Endodermal cell (in vitro differentiated cells): Measurements from ENCODE around the gene RNF40. TPM values are rescaled to one million over a fixed set of nuclear protein-coding genes. Genes with fewer than 3 reads are reported as not detected.

Experiments
- DNase-seq: peaks from one replicate; pipeline ENCODE4 v3.0.0-alpha.2; 2017
- H3K27ac ChIP-seq: 2 replicates; pipeline ENCODE4 v1.5.1; 2013; ENCODE audit warnings: mild to moderate bottlenecking, low read depth, low read length, moderate library complexity
- H3K27me3 ChIP-seq: 2 replicates; pipeline ENCODE4 v1.6.1; 2013; ENCODE audit warnings: mild to moderate bottlenecking, low read length, moderate library complexity; ENCODE audit not compliant: insufficient read depth, control insufficient read depth, poor library complexity, severe bottlenecking
- H3K36me3 ChIP-seq: 2 replicates; pipeline ENCODE4 v1.7.0; 2013; ENCODE audit warnings: mild to moderate bottlenecking, low read length, moderate library complexity; ENCODE audit not compliant: control insufficient read depth, insufficient read depth
- H3K4me1 ChIP-seq: one replicate; pipeline ENCODE4 v1.7.0; 2013; ENCODE audit warnings: low read length; ENCODE audit not compliant: control insufficient read depth, insufficient read depth
- H3K4me3 ChIP-seq: 2 replicates; pipeline ENCODE4 v1.5.1; 2013; ENCODE audit warnings: mild to moderate bottlenecking, low read length, moderate library complexity
- H3K9ac ChIP-seq: 2 replicates; pipeline ENCODE4 v1.6.1; 2013; ENCODE audit warnings: mild to moderate bottlenecking, low read length, moderate library complexity; ENCODE audit not compliant: poor library complexity, severe bottlenecking; ENCODE audit errors: extremely low read depth
- H3K9me3 ChIP-seq: 2 replicates; pipeline ENCODE4 v1.6.1; 2013; ENCODE audit warnings: mild to moderate bottlenecking, low read length, moderate library complexity; ENCODE audit not compliant: control insufficient read depth
- H3K27ac Mint-ChIP-seq: 2 replicates; pipeline ENCODE4 v1.8.0; 2020; ENCODE audit warnings: mixed read lengths
- H3K27me3 Mint-ChIP-seq: 2 replicates; pipeline ENCODE4 v1.8.0; 2021; ENCODE audit warnings: mild to moderate bottlenecking, mixed read lengths; ENCODE audit not compliant: insufficient read depth
- H3K36me3 Mint-ChIP-seq: 2 replicates; pipeline ENCODE4 v1.8.0; 2020; ENCODE audit warnings: low read depth, mixed read lengths
- H3K4me1 Mint-ChIP-seq: 2 replicates; pipeline ENCODE4 v1.8.0; 2020; ENCODE audit warnings: mixed read lengths
- H3K4me3 Mint-ChIP-seq: 2 replicates; pipeline ENCODE4 v1.8.0; 2020; ENCODE audit warnings: mild to moderate bottlenecking, moderate library complexity, mixed read lengths
- H3K9me3 Mint-ChIP-seq: 2 replicates; pipeline ENCODE4 v1.8.0; 2020; ENCODE audit warnings: mild to moderate bottlenecking, mixed read lengths
- WGBS, 2 experiments: methylation state at CpG; one replicate each; pipeline versions ENCODE4 v1.1.5 to v1.1.7; 2013; ENCODE audit warnings: missing lambda C conversion rate in 2 of 2, mixed read lengths in 1 of 2; ENCODE audit not compliant: insufficient coverage in 1 of 2, insufficient read length in 1 of 2; 5-methylcytosine and 5-hydroxymethylcytosine counted together
- total RNA-seq, 2 donors: library from RNA; stranded (reverse); fragmentation: NEBNext Ultra II Directional in 1 of 2; extraction: Animal tissue kit (Norgen Biotek cat#: 25700) in 1 of 2; gene quantifications; 2 replicates in 1 of 2; 3 replicates in 1 of 2; pipeline ENCODE4 v1.2.1, GENCODE V29; 2021
- TF ChIP-seq, protein P1 (sequence below): fragments of 200-600 bp; sonication (generic); conservative IDR thresholded peaks from 2 replicates; pipeline ENCODE4 v1.5.0; 2021; ENCODE audit warnings: antibody characterized with exemption, mild to moderate bottlenecking

The RNF40 gene
- total RNA-seq, 2 donors from 2014 or later: 88.4 to 95.8 TPM

DNA sequence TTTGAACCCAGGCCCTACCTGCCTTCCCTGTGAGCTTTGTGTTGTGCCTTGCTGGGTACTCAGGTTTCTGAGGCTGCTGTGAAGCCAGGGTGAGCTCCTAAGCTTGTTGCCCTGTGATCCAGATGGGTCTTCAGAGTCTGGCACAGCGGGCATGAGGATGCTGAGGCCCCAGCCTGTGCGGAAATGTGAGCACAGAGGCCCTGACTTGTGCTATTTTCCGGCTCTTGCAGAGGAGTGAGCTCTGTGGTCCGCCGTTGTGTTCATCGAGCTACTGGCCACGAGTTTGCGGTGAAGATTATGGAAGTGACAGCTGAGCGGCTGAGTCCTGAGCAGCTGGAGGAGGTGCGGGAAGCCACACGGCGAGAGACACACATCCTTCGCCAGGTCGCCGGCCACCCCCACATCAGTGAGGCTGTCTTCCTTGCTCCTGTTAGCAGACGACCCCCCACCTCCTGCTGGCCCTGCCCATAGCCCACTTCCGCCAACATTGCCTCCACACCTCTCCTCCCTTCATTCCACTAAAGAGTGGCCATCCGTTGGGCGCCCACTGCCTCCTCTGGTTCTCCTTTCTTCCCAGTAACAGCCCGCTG, 11.2 kb upstream of the RNF40 start:
- Mint-ChIP-seq H3K4me1 (peaks cover 5% of the 10 kb centered on the region), H3K27me3 (no peaks in the 10 kb centered on the region), H3K9me3 (no peaks in the 10 kb centered on the region), H3K27ac (no peak overlapping the region), H3K4me3 (peak overlapping the region; percentile 86), H3K36me3 (peaks cover 40% of the 10 kb centered on the region)
- Histone ChIP-seq H3K9ac (no peak overlapping the region), H3K36me3 (peaks cover 58% of the 10 kb centered on the region), H3K4me3 (no peak overlapping the region), H3K9me3 (no peaks in the 10 kb centered on the region), H3K27ac (no peak overlapping the region), H3K4me1 (no peaks in the 10 kb centered on the region), H3K27me3 (no peaks in the 10 kb centered on the region)
- TF ChIP-seq, protein P1, sequence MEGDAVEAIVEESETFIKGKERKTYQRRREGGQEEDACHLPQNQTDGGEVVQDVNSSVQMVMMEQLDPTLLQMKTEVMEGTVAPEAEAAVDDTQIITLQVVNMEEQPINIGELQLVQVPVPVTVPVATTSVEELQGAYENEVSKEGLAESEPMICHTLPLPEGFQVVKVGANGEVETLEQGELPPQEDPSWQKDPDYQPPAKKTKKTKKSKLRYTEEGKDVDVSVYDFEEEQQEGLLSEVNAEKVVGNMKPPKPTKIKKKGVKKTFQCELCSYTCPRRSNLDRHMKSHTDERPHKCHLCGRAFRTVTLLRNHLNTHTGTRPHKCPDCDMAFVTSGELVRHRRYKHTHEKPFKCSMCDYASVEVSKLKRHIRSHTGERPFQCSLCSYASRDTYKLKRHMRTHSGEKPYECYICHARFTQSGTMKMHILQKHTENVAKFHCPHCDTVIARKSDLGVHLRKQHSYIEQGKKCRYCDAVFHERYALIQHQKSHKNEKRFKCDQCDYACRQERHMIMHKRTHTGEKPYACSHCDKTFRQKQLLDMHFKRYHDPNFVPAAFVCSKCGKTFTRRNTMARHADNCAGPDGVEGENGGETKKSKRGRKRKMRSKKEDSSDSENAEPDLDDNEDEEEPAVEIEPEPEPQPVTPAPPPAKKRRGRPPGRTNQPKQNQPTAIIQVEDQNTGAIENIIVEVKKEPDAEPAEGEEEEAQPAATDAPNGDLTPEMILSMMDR: no peak
- WGBS, 2 experiments: 92 to 96% methylated on average over 17 to 20 of the region's 20 CpGs
- no peak for DNase-seq

DNA sequence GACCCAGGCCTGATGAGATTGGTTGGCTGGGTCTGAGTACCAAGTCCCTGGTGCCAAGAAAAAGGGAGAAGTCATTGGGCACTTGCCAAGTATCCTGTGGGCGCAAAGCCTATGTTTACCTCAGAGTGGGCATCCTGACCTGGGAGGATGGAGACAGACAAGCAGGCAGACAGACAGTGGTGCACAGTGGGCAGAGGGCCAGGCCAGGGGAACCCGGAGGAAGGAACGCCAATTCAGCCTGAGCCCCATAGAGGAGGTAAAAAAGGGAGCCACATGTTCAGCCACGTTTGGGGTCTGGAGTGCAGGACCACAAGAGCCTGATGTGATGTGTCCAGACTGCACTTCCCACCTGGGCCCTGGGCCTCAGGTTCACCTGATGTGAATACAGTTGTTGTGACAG, 8.5 kb upstream of the RNF40 start:
- TF ChIP-seq, protein P1: no peak
- Mint-ChIP-seq H3K27me3 (no peaks in the 10 kb centered on the region), H3K9me3 (no peaks in the 10 kb centered on the region)

DNA sequence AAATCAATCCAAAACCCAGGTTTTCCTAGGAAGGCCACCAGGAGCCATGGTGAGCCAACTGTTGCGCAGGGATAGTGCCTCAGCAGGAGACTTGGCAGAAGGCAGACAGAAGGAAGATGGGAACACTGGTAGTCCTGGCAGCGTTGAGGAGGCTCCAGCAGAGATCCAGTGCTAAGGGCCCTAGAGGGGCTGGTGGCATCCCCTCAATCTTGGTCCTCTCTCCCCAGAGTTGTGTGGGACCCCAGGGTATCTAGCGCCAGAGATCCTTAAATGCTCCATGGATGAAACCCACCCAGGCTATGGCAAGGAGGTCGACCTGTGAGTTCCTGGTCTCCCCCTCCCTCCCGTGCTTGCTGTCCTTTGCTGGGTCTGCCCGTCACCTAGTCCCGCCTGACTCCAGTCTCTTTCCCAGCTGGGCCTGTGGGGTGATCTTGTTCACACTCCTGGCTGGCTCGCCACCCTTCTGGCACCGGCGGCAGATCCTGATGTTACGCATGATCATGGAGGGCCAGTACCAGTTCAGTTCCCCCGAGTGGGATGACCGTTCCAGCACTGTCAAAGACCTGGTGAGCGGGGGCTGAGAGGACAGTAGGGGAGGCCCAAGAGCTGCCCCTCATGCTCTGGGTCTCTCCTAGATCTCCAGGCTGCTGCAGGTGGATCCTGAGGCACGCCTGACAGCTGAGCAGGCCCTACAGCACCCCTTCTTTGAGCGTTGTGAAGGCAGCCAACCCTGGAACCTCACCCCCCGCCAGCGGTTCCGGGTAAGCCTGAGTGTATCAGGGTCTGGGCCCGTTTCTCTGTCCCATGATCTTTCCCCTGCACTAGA, 6.0 kb upstream of the RNF40 start:
- Histone ChIP-seq H3K4me1 (no peaks in the 10 kb centered on the region), H3K27me3 (no peaks in the 10 kb centered on the region), H3K36me3 (peaks cover 87% of the 10 kb centered on the region), H3K4me3 (no peak overlapping the region), H3K27ac (no peak overlapping the region), H3K9ac (no peak overlapping the region), H3K9me3 (no peaks in the 10 kb centered on the region)
- H3K27ac Mint-ChIP-seq: no peak overlapping the region
- TF ChIP-seq, protein P1: no peak
- no peaks in the 10 kb centered on the region for H3K27me3 Mint-ChIP-seq
- peaks cover 54% of the 10 kb centered on the region for H3K36me3 Mint-ChIP-seq
- no peak for DNase-seq
- H3K4me1 Mint-ChIP-seq: peaks cover 5% of the 10 kb centered on the region
- 95 to 96% methylated on average over 15 to 20 of the region's 20 CpGs for WGBS, 2 experiments
- H3K9me3 Mint-ChIP-seq: no peaks in the 10 kb centered on the region
- H3K4me3 Mint-ChIP-seq: no peak overlapping the region

More for the DNA sequence above, 8.5 kb upstream of the RNF40 start:
- no peak overlapping the region for H3K9ac ChIP-seq
- DNase-seq: no peak
- no peaks in the 10 kb centered on the region for H3K9me3 ChIP-seq
- 96 to 98% methylated on average over 3 to 4 of the region's 4 CpGs for WGBS, 2 experiments
- H3K27ac ChIP-seq: no peak overlapping the region
- peaks cover 82% of the 10 kb centered on the region for H3K36me3 ChIP-seq
- Mint-ChIP-seq H3K27ac (no peak overlapping the region), H3K4me1 (peaks cover 5% of the 10 kb centered on the region), H3K4me3 (no peak overlapping the region), H3K36me3 (peaks cover 55% of the 10 kb centered on the region)
- H3K27me3 ChIP-seq: no peaks in the 10 kb centered on the region
- H3K4me3 ChIP-seq: no peak overlapping the region
- no peaks in the 10 kb centered on the region for H3K4me1 ChIP-seq
